Breast epithelium (tissue), 3 donors: ENCODE data around the gene HEXIM1.

Experiments used
- POLR2AphosphoS5 ChIP-seq, 3 donors: sonication (generic); formaldehyde crosslinking; IDR thresholded peaks; one replicate each; pipeline ENCODE4 v1.6.1; 2017; ENCODE audit warnings: antibody characterized with exemption in 3 of 3
- TF ChIP-seq, protein P1 (sequence below), 3 donors: fragments of 450-650 bp; IDR thresholded peaks; one replicate each; pipeline ENCODE4 v1.5.1; 2016 to 2017; ENCODE audit warnings: antibody characterized with exemption in 3 of 3, mild to moderate bottlenecking in 3 of 3, moderate library complexity in 3 of 3

DNA sequence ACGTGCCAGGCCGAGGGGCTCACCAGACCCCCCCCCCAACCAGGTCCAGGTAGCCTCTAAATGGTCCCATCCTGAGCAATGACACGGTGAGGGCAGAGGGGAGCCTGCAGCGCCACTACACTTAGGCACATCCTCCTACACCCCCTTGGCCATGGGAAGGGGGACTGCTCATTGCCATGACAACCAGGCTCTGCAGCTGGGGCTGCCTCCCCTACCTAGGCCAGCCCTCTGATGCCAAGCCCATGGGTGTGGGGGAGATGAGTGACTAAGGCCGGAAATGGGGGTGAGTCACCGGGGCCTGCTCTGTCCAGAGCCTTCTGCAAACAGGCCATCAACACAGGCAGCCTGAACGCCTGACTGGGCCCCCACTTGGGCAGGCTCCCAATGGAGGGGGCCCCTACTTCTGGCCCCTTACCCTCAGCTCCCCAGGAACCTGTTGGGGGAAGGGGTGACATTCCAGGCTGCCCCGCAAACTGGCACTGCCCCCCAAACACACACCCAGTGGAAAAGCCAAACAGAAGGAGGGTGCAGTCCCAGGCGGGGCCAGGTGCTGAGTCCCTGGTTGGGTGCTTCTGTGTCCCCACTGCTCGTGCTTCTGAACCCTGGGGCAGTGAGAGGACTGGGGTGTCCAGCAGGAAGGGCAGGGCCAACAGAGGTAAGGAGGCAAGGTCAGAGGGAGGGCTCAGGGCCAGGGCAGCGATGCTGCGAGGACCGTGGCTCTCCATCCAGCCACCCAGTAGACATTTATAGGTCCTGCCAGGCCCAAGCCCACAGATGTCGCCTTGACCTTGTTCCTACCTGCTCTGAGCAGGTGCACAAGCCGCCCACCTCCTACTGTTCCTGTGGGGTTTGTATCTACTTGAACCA, 24.1 kb upstream of the HEXIM1 start:
- TF ChIP-seq, protein P1, sequence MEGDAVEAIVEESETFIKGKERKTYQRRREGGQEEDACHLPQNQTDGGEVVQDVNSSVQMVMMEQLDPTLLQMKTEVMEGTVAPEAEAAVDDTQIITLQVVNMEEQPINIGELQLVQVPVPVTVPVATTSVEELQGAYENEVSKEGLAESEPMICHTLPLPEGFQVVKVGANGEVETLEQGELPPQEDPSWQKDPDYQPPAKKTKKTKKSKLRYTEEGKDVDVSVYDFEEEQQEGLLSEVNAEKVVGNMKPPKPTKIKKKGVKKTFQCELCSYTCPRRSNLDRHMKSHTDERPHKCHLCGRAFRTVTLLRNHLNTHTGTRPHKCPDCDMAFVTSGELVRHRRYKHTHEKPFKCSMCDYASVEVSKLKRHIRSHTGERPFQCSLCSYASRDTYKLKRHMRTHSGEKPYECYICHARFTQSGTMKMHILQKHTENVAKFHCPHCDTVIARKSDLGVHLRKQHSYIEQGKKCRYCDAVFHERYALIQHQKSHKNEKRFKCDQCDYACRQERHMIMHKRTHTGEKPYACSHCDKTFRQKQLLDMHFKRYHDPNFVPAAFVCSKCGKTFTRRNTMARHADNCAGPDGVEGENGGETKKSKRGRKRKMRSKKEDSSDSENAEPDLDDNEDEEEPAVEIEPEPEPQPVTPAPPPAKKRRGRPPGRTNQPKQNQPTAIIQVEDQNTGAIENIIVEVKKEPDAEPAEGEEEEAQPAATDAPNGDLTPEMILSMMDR (IDR thresholded peaks at IDR 0.05), result no peak
- TF ChIP-seq POLR2AphosphoS5 (IDR thresholded peaks at IDR 0.05), result no peak
